ENCODE measurements around the gene GLYR1. TPM values are rescaled to one million over a fixed set of nuclear protein-coding genes. Genes with fewer than 3 reads are reported as not detected.

GLYR1 gene
- total RNA-seq, 1 donor from 2014 or later: 53.0 TPM

GRCh38 chr16:4830408-4830807 is 16.7 kb downstream of the GLYR1 start:
- H3K27me3 ChIP-seq: no peaks in the 10 kb centered on the region
- Mint-ChIP-seq H3K27me3 (ENCODE audit: insufficient read depth, low read depth) (no peaks in the 10 kb centered on the region), H3K4me1 (no peaks in the 10 kb centered on the region), H3K9me3 (no peaks in the 10 kb centered on the region), H3K36me3 (peaks cover 23% of the 10 kb centered on the region), H3K27ac (no peak overlapping the region), H3K4me3 (no peak overlapping the region)
- H3K9me3 ChIP-seq (ENCODE audit: low read depth): no peaks in the 10 kb centered on the region
- no peak overlapping the region for H3K4me3 ChIP-seq
- DNase-seq (ENCODE audit: low spot score): no peak
- no peak overlapping the region for H3K9ac ChIP-seq
- no peaks in the 10 kb centered on the region for H3K79me2 ChIP-seq (ENCODE audit: low read depth)
- H3K4me2 ChIP-seq: no peak overlapping the region
- H4K20me1 ChIP-seq (ENCODE audit: low read depth): peaks cover 2% of the 10 kb centered on the region
- peaks cover 10% of the 10 kb centered on the region for H3K36me3 ChIP-seq
- H3K4me1 ChIP-seq: peaks cover under 1% of the 10 kb centered on the region
- peaks cover under 1% of the 10 kb centered on the region for H3F3A ChIP-seq (ENCODE audit: low read depth)
- TF ChIP-seq EZH2 (IDR thresholded peaks at IDR 0.05) (no peak), EZH2phosphoT487 (IDR thresholded peaks at IDR 0.05) (no peak)
- TF ChIP-seq, protein P1, sequence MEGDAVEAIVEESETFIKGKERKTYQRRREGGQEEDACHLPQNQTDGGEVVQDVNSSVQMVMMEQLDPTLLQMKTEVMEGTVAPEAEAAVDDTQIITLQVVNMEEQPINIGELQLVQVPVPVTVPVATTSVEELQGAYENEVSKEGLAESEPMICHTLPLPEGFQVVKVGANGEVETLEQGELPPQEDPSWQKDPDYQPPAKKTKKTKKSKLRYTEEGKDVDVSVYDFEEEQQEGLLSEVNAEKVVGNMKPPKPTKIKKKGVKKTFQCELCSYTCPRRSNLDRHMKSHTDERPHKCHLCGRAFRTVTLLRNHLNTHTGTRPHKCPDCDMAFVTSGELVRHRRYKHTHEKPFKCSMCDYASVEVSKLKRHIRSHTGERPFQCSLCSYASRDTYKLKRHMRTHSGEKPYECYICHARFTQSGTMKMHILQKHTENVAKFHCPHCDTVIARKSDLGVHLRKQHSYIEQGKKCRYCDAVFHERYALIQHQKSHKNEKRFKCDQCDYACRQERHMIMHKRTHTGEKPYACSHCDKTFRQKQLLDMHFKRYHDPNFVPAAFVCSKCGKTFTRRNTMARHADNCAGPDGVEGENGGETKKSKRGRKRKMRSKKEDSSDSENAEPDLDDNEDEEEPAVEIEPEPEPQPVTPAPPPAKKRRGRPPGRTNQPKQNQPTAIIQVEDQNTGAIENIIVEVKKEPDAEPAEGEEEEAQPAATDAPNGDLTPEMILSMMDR (IDR thresholded peaks at IDR 0.05): no peak
- no peak overlapping the region for H3K27ac ChIP-seq
- H2AFZ ChIP-seq (replicated peaks): no peak overlapping the region

GRCh38 chr16:4828567-4829321 is 18.3 kb downstream of the GLYR1 start:
- no peaks in the 10 kb centered on the region for H3K9me3 ChIP-seq (ENCODE audit: low read depth)
- no peak overlapping the region for H2AFZ ChIP-seq (replicated peaks)
- H3K9ac ChIP-seq: no peak overlapping the region
- H3F3A ChIP-seq (ENCODE audit: low read depth): peaks cover 10% of the 10 kb centered on the region
- H3K27ac ChIP-seq: no peak overlapping the region
- H3K4me3 Mint-ChIP-seq: no peak overlapping the region
- H3K4me2 ChIP-seq: no peak overlapping the region
- no peaks in the 10 kb centered on the region for H3K27me3 Mint-ChIP-seq (ENCODE audit: insufficient read depth, low read depth)
- H3K79me2 ChIP-seq (ENCODE audit: low read depth): no peaks in the 10 kb centered on the region
- no peaks in the 10 kb centered on the region for H3K9me3 Mint-ChIP-seq
- TF ChIP-seq EZH2phosphoT487 (IDR thresholded peaks at IDR 0.05) (no peak), EZH2 (IDR thresholded peaks at IDR 0.05) (no peak)
- TF ChIP-seq, protein P1 (IDR thresholded peaks at IDR 0.05): no peak
- peaks cover 10% of the 10 kb centered on the region for H3K36me3 ChIP-seq
- no peaks in the 10 kb centered on the region for H3K27me3 ChIP-seq
- H3K4me3 ChIP-seq: no peak overlapping the region
- H3K36me3 Mint-ChIP-seq: peaks cover 32% of the 10 kb centered on the region
- H3K4me1 ChIP-seq: peaks cover 5% of the 10 kb centered on the region
- H3K4me1 Mint-ChIP-seq: no peaks in the 10 kb centered on the region
- no peak for DNase-seq (ENCODE audit: low spot score)
- H4K20me1 ChIP-seq (ENCODE audit: low read depth): peaks cover 7% of the 10 kb centered on the region
- no peak overlapping the region for H3K27ac Mint-ChIP-seq

DNA sequence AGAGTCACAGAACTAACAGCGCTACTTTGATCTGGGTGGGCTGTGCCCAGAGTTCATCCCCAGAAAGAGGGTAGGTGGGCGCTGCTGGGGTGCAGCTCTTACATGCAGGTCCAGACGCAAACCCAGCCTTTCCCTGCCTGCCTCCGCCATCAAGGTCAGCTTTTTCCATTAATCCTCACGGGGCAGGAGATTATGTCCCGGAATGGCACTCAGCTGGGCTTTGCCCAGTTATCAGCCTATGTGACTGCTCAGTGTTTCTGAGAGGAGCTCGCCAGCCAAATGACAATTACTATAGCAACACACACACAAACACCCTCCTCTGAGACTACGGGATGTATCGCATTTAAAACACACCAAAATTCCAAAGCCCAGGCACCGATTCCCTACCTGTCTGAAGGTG is 20.1 kb downstream of the GLYR1 start:
- Mint-ChIP-seq H3K36me3 (peaks cover 31% of the 10 kb centered on the region), H3K4me1 (no peaks in the 10 kb centered on the region)
- H3K36me3 ChIP-seq: no peaks in the 10 kb centered on the region

More for the DNA sequence above, 20.1 kb downstream of the GLYR1 start:
- Histone ChIP-seq H4K20me1 (ENCODE audit: low read depth) (peaks cover 7% of the 10 kb centered on the region), H2AFZ (replicated peaks) (no peak overlapping the region), H3K9me3 (ENCODE audit: low read depth) (no peaks in the 10 kb centered on the region), H3K4me2 (no peak overlapping the region), H3K79me2 (ENCODE audit: low read depth) (no peaks in the 10 kb centered on the region), H3K4me1 (peaks cover 5% of the 10 kb centered on the region), H3K4me3 (no peak overlapping the region), H3K9ac (no peak overlapping the region), H3K27me3 (no peaks in the 10 kb centered on the region), H3F3A (ENCODE audit: low read depth) (peaks cover 10% of the 10 kb centered on the region), H3K27ac (no peak overlapping the region)
- no peak overlapping the region for H3K27ac Mint-ChIP-seq
- H3K4me3 Mint-ChIP-seq: no peak overlapping the region
- DNase-seq (ENCODE audit: low spot score): no peak
- H3K27me3 Mint-ChIP-seq (ENCODE audit: insufficient read depth, low read depth): no peaks in the 10 kb centered on the region
- no peak for TF ChIP-seq EZH2phosphoT487 (IDR thresholded peaks at IDR 0.05)
- no peak for TF ChIP-seq EZH2 (IDR thresholded peaks at IDR 0.05)
- TF ChIP-seq, protein P1 (IDR thresholded peaks at IDR 0.05): no peak
- H3K9me3 Mint-ChIP-seq: no peaks in the 10 kb centered on the region
